HPDE6-E6E7 (cell line): ENCODE measurements around the gene CMTM6.
"Not testable (repeated sequence)": the region's sequence is repeated elsewhere in the genome, so short reads cannot be mapped to it uniquely, and the experiment has no call there.

ENCODE experiments used
- DNase-seq: peaks from one replicate; pipeline ENCODE4 v3.0.0; 2011; ENCODE audit warnings: missing footprints; ENCODE audit errors: extremely low spot score

Gene CMTM6

DNA sequence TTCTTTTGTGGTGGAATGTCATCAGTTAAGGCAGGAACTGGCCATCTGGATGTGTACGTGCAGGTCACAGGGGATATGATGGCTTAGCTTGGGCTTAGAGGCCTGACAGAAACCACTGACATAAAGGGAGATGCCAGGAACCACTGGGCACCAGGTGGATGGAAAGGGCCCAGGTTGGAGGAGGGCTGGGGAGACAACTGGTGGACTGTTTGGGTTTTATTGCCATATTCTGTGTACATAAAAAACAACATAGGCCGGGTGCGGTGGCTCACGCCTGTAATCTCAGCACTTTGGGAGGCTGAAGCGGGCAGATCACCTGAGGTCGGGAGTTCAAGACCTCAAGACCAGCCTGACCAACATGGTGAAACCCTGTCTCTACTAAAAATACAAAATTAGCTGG lies 35.8 kb downstream of the CMTM6 start:
- not testable (repeated sequence) for DNase-seq

GRCh38 chr3:32464726-32465125 lies 37.9 kb downstream of the CMTM6 start:
- not testable (repeated sequence) for DNase-seq

GRCh38 chr3:32463415-32463814 lies 39.2 kb downstream of the CMTM6 start:
- DNase-seq, result not testable (repeated sequence)

GRCh38 chr3:32462191-32462986 lies 40.3 kb downstream of the CMTM6 start:
- not testable (repeated sequence) for DNase-seq

GRCh38 chr3:32460817-32461496 lies 41.7 kb downstream of the CMTM6 start:
- not testable (repeated sequence) for DNase-seq

GRCh38 chr3:32460031-32460749 lies 42.5 kb downstream of the CMTM6 start:
- DNase-seq, result no peak

GRCh38 chr3:32459450-32459849 lies 43.2 kb downstream of the CMTM6 start:
- no peak for DNase-seq

DNA sequence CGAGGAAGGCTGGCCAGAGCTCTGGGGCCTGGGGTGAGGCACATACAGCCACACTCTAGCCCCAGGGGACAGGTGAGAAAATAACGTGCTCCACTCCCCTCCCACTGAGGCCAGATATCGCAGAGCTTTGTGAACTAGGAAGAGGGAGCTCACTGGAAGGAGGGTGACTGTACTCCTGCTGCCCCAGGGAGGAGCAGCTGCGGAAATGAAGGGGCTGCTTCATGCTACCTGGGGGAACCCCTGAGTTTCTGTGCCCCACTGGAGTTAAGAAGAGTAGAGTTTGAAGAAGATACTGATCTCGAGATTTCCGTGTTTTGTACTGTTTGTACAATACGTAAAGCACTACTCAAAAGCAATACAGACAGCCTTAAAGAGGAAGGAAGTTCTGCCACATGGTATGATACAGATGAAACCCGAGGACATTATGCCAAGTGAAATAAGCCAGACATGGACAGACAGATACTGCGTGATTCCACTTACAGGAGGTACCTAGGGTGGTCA lies 44.6 kb downstream of the CMTM6 start:
- DNase-seq, result no peak

DNA sequence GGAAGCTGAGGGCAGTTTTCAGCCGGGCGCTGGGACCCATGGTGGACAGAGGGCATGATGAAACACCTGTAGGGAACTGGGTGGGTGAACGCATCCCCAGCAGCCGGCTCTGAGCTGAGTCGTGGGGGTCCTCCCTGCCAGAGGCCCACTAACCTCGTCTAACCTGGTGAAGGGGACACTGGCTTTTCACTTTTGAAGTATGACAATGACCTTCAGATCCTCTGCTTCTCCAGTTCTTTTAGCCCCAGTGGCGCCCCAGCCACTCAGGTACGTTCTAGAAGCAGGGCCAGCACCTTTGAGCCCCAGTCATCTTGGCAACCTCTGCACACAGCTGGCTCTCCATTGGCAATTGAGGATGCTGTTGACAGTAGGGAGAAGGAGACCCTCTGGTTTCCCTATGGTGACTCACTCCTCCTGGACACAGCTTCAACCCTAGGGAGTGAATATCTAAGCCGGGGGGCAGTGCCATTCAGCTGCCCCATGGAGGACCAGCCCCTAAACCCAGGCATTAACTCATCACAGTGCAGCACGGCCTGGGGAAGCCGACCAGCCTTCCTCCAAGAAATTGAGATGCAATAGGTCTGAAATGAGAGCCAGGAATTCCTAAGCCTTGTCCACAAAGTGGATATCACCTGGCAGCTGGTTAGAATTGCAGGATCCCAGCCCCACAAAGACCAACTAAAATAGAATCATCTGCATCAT lies 46.1 kb downstream of the CMTM6 start:
- DNase-seq, result no peak

GRCh38 chr3:32455609-32456428 lies 46.8 kb downstream of the CMTM6 start:
- DNase-seq, result no peak

GRCh38 chr3:32454731-32455608 lies 47.7 kb downstream of the CMTM6 start:
- DNase-seq, result no peak

- no peak for DNase-seq
Observed at GRCh38 chr3:32454111-32454510, 48.5 kb downstream of the CMTM6 start.

DNA sequence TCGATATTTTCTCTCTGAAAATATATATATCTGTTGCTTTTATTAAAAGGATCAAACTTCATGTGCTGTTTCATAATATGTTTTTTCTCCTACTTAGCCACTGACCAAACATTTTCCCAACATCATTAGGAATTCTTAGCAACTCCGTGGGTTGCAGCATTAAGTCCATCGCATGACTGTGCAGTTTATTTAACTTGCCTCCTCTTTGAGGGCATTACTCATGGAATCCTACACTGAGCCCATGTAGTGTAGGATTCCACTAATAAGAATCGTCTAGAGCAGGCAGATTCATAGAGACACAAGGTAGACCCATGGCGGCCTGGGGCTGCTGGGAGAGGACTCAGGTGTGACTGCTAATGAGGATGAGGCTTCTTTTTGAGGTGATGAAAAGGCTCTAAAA lies 49.3 kb downstream of the CMTM6 start:
- DNase-seq, result no peak

DNA sequence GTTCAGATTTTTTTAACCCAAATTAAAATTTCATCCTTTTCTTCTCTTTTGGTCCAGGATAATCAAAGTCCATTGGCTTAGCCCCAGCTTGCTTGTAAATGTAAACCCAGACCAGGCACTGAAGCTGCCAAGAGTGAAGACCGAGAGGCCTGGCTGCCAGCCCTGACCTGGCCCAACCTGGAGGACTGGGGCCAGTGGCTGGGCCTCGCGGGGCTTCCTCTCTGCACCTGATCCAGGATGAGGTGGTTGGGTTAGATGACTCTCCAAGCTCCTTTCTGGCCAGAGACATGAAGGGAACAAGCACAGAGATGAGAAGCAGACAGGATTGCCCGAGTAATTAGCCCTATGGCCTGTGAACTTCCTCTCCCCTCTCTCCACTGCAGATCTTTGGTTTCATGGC lies 50.6 kb downstream of the CMTM6 start:
- no peak for DNase-seq

GRCh38 chr3:32450992-32451659 lies 51.5 kb downstream of the CMTM6 start:
- DNase-seq, result no peak

DNA sequence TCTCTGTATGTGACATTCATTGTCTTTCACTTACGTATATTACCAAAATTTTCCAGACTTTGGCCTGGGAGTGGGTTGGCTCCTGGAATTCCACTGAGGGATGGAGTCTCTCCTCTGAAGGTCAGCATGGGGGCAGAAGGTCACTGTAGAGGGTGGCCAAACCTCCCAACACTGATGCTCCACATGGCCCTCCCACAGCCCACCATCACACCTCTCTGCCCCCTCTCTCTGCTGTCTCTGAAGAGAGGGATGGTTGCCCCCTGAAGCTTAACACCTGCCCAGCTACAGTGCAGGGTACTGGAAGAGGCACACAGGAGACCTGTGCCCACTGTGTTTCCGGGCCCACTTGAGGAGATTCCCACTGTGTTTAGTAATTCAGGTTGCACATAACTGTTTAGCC lies 52.2 kb downstream of the CMTM6 start:
- no peak for DNase-seq

GRCh38 chr3:32449691-32450090 lies 53.0 kb downstream of the CMTM6 start:
- DNase-seq, result no peak

DNA sequence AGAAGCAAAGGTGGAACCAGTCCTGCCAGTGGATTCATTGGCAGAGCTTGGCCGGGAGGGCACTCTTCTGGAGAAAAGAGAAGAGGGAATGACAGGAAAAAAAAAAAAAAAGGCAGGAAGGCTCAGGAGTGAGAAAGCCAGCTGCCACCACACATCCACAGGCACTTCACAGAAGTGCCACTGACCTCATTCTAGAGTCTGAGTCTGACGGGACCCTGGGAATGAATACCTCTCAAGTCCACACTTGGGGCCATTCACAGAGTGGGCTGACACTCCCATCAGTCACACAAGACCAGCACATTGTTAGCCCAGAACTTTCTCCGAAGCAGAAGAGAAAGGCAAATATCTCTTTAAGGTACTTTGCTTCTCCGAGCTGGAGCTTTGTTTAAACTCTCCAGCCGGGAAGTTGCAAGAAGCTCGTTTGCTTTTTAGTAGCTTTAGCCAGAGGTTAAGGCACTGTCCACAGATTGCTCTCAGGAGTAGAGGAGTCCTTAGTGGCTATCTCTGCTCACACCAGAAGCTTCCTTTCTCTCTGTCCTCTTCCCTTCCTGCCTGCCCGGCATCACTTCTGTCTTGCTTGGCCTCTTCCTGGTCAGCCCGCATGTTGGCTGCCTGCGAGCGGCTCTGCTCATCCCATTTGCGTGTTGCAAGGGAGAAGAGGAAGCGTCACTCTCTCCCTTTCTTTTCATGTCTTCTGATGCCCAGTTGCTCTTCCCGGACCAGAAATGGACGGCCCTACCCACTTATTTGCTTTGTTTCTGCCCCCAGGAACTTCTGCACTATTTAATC lies 53.8 kb downstream of the CMTM6 start:
- no peak for DNase-seq
